Measurements from ENCODE around the gene ZNF503.

Gene ZNF503, protein sequence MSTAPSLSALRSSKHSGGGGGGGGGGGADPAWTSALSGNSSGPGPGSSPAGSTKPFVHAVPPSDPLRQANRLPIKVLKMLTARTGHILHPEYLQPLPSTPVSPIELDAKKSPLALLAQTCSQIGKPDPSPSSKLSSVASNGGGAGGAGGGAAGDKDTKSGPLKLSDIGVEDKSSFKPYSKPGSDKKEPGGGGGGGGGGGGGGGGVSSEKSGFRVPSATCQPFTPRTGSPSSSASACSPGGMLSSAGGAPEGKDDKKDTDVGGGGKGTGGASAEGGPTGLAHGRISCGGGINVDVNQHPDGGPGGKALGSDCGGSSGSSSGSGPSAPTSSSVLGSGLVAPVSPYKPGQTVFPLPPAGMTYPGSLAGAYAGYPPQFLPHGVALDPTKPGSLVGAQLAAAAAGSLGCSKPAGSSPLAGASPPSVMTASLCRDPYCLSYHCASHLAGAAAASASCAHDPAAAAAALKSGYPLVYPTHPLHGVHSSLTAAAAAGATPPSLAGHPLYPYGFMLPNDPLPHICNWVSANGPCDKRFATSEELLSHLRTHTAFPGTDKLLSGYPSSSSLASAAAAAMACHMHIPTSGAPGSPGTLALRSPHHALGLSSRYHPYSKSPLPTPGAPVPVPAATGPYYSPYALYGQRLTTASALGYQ

GRCh38 chr10:75401569-75402485 is at the start of gene ZNF503:
TSS of gene ZNF503 (minus strand) at chr10:75401764. CDS start at chr10:75401419, 345 bp downstream.
- DNase-seq = peak; percentile 97

- no peak for DNase-seq
Observed at GRCh38 chr10:75450644-75451640, 49.4 kb upstream of the ZNF503 start.

DNA sequence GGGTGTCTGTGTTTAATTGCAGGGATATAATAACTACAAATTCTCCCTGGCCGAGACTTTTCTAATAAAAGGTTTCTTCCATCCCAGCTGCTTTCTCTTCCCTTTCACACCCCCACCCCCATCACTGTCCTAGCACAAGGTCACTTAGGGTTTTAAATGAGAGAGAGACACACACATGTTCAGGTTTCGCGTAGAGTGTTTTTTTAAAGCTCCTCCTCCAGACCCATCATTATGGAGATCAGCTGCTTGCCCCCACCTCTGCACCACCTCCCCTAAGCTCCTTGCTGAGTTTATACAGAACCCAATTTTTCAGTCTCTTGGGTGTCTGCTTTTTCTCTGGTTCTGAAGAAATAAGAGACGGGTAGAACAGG is 48.5 kb upstream of the ZNF503 start:
- DNase-seq = no peak

- DNase-seq = no peak
Observed at GRCh38 chr10:75449382-75450074, 48.0 kb upstream of the ZNF503 start.

- DNase-seq = no peak
Observed at GRCh38 chr10:75448166-75448565, 46.6 kb upstream of the ZNF503 start.

- no peak for DNase-seq
Observed at GRCh38 chr10:75446508-75446907, 44.9 kb upstream of the ZNF503 start.

DNA sequence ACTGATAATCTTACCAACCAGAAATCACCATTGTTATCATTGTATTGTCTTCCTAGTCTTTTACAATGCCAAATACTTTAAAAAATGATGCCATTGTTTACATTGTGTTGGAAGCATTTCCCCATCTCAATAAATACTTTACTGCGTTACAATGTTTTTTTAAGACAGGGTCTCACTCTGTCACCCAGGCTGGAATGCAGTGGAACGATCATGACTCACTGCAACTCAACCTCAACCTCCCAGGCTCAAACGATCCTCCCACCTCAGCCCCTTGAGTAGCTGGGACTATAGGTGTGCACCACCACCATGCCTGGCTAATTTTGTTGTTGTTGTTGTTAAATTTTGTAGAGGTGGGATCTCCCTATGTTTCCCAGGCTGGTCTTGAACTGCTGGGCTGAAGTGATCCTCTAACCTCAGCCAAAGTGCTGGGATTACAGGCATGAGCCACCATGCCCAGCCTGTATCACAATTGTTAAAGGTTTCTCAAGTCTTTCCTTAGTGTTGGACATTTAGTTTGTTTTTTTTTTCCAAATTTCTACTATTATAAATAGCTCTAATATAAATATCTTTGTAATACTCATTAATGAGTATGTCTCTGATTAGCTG is 43.3 kb upstream of the ZNF503 start:
- DNase-seq = no peak

- DNase-seq = no peak
Observed at GRCh38 chr10:75443362-75443761, 41.8 kb upstream of the ZNF503 start.

GRCh38 chr10:75441682-75442081 is 40.1 kb upstream of the ZNF503 start:
- DNase-seq = no peak

GRCh38 chr10:75441196-75441595 is 39.6 kb upstream of the ZNF503 start:
- no peak for DNase-seq

GRCh38 chr10:75440271-75440793 is 38.8 kb upstream of the ZNF503 start:
- DNase-seq = no peak

DNA sequence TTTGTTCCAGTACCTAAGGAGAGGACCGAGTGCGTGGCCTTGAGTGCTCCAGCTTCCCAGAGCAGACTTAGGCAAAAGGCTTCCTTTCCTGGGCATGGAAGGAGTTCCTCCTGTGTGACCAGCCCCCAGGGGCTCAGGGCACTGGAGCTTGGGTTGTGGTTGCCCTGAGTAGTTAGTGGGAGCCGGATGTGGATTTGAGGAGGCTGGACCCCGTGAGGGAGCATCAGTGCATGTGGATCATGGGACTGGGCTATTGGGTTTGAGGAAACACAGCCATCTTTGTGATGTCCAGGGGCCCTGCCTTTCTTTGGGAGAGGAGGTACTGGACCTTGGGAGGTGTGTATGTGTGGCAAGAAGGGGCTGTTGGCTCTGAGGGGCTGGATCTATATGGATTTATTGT is 38.2 kb upstream of the ZNF503 start:
- DNase-seq = no peak

GRCh38 chr10:75438275-75438674 is 36.7 kb upstream of the ZNF503 start:
- DNase-seq = no peak

DNA sequence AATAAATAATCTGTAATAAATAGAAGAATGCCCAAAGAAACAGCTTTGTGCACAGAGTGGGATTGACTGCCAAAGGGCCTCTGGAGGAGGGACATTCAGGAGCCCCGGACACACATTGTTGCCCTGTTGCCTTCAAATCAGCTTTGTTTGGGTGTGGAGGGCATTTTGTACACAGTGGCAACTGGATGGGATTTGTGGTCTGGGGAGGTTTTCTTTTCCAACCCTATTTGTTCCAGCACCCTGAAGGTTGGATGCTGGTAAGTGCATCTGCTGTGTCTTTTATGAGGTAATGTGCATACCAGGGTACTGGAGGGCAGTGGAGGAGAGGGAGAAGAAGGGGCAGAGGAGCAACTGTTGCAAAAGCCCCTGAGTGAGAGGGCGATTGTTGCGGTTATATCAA is 36.1 kb upstream of the ZNF503 start:
- DNase-seq = no peak

DNA sequence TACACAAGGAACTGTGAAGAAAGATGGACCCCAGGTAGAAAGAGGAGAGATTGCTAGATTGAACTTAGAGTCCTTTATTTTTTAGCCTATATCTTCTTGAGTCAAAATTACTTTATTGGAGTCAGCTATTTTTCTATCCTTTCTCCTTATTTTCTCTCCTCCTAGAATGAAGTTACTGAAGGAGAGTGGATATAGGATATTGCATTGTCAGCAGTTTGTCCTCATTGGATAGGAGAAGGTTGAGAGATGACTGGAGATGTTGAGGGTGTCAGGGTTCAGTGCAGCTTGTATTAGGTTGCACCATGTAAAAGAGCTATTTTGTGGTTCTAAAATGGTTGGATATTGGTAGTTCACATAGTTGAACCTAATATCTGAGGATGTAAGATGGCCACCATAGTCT is 35.3 kb upstream of the ZNF503 start:
- no peak for DNase-seq

DNA sequence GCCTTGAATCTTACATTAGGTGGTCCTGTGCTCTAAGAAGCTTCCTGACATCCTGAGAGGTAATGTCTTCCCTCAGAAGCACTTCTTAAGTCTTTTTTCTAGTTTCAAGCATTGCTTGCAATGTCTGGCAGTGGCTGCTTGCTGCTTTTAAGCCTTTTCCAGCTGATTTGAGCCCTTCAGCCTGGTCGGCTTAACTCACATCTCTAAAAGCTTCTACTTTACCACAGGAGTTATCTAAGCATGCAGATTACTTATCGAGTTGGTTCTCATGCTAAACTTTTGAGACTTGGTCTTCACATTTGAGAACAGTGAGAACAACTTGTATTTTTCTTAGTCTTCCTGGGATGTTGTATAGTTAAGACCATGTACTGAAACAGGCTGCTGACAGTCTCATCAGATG is 33.7 kb upstream of the ZNF503 start:
- no peak for DNase-seq

- no peak for DNase-seq
Observed at GRCh38 chr10:75434291-75434690, 32.7 kb upstream of the ZNF503 start.

DNA sequence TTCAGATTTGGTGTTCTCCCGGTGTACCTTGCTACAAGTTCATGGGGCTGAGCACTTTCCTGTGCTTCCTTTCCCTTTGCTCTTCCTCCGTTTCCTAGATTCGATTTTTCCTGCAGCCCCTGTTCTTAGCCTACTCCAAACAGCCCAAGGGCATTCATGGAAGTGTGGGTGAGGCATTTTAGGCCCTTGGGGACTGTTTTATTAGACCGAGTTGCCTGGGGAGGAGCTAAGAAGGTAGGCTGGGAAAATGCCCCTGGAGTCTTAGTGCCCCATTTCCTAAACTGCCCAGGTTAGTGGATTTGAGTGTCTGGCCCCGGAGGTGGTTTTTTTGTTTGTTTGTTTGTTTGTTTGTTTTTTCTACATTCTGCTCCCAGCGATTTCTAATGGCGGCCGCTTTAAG is 31.7 kb upstream of the ZNF503 start:
- DNase-seq = no peak

DNA sequence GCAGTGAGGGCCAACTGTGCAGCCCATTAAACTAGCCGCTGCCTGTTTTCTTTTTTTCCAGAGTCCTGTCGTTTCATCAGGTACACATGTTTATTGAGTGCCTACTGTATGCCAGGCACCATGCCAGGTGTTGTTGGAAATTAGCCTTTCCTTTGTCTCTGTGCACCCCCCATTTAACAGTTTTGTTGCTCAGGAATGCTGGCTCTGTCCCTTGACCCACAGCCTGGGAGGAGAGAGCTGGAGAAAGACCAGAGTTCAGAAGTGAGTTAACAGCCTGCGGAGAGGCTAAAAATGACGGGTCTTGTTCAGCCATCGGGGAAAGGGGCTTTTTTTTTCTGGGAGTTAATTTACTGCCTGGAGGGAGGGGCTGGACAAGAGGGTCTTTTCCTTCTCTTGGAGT is 31.2 kb upstream of the ZNF503 start:
- DNase-seq = no peak

- DNase-seq = no peak
Observed at GRCh38 chr10:75432176-75432575, 30.6 kb upstream of the ZNF503 start.

All from HCEC 1CT (cell line).